Peyer's patch (tissue), 4 donors: ENCODE data around the gene MAPK8. TPM values are rescaled to one million over a fixed set of nuclear protein-coding genes. Genes with fewer than 3 reads are reported as not detected.
A peak's percentile ranks its signal among the peaks of the same experiment; 100 is the strongest.

Experiments used
- DNase-seq, 3 donors: peaks; one replicate each; pipeline ENCODE4 v3.0.0-alpha.2; 2017 to 2019
- H3K27ac ChIP-seq, 4 donors: fragments of 200-600 bp; sonication (generic); one replicate each; pipeline ENCODE4 v1.5.1; 2016 to 2019
- H3K27me3 ChIP-seq, 2 donors: fragments of 200-600 bp; sonication (generic); one replicate each; pipeline ENCODE4 v1.5.1; 2019
- H3K36me3 ChIP-seq, 3 donors: fragments of 200-600 bp; sonication (generic); one replicate each; pipeline ENCODE4 v1.5.1; 2016 to 2019
- H3K4me1 ChIP-seq, 4 donors: fragments of 200-600 bp; sonication (generic); one replicate each; pipeline ENCODE4 v1.5.1; 2016 to 2019
- H3K4me3 ChIP-seq, 4 donors: fragments of 200-600 bp; sonication (generic); 1 replicate in 3 of 4; 2 replicates in 1 of 4; pipeline ENCODE4 v1.5.1; 2016 to 2019; ENCODE audit warnings: mild to moderate bottlenecking in 1 of 4
- H3K9me3 ChIP-seq, 4 donors: fragments of 200-600 bp; sonication (generic); one replicate each; pipeline ENCODE4 v1.5.1; 2016 to 2019; ENCODE audit warnings: mild to moderate bottlenecking in 1 of 4
- POLR2A ChIP-seq, 2 donors: fragments of 450-650 bp; IDR thresholded peaks; one replicate each; pipeline ENCODE4 v1.5.1; 2017; ENCODE audit warnings: antibody characterized with exemption in 2 of 2, mild to moderate bottlenecking in 2 of 2, moderate library complexity in 2 of 2
- total RNA-seq, 4 donors: library from RNA; depleted of rRNA; stranded (reverse); fragments of >200 nt; gene quantifications; one replicate each; pipeline ENCODE4 v1.1.0, GENCODE V29; 2016
- TF ChIP-seq, protein P1 (sequence below), 6 experiments: fragments of 450-650 bp in 4 of 6; fragments of 200-600 bp in 2 of 6; sonication (generic) in 1 of 6; IDR thresholded peaks; one replicate each; pipeline ENCODE4 v1.5.1; 2017 to 2019; ENCODE audit warnings: antibody characterized with exemption in 6 of 6, mild to moderate bottlenecking in 3 of 6, moderate library complexity in 1 of 6

The MAPK8 gene
- total RNA-seq, 4 donors from 2014 or later, result 59.9 to 89.0 (median 67.6) TPM

DNA sequence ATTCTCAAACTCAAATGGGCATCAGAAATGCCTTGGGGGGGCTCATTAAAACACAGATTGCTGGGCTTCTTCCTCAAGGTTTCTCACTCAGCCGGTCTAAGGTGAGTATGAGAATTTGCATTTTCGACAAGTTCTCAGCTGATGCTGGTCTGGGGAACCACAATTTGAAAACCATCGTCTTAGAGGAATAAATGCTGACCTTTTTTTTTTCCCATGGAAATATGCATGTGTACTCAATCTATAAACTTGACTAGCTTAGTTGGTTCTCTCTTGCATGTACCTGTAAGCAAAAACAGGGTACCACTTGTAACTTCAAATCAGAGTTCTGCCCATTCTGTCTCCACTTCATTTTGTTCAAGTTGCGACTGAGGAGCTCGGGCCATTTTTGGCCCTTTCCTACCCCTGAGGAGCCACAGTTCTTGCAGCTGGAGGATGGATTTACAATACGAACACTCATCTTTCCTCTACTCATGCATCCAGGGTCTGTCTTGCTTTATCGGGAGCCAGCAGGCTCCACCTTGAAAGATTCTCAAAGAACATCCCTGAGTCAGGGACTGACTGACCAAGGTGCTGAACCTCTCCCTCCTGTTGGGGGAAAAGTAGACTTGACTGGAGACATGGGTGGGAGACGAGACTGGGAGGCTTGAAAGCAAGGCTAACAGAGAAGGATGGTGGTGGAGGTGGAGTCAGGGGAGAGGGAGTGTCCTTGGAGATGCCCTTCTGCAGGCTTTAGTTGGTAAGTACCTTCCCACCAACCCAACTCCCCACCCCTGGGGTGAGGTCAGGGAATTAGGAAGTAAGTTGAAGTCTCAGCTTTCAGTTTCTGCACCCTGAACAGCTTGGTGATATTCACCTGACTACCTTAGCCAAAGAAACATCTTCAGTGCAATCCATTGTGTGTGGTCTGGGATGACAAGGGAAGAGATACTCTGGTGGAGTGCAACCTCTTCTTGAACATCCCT, 3.7 kb upstream of the MAPK8 start:
- Histone ChIP-seq H3K36me3 (no peaks in the 10 kb centered on the region), H3K4me3 (no peak overlapping the region), H3K4me1 (peaks cover 0 to 3% (median 1%) of the 10 kb centered on the region in 4 donors), H3K27ac (no peak overlapping the region), H3K9me3 (no peaks in the 10 kb centered on the region), H3K27me3 (no peaks in the 10 kb centered on the region)
- DNase-seq, result no peak
- no peak for TF ChIP-seq POLR2A (IDR thresholded peaks at IDR 0.05)
- TF ChIP-seq, protein P1, sequence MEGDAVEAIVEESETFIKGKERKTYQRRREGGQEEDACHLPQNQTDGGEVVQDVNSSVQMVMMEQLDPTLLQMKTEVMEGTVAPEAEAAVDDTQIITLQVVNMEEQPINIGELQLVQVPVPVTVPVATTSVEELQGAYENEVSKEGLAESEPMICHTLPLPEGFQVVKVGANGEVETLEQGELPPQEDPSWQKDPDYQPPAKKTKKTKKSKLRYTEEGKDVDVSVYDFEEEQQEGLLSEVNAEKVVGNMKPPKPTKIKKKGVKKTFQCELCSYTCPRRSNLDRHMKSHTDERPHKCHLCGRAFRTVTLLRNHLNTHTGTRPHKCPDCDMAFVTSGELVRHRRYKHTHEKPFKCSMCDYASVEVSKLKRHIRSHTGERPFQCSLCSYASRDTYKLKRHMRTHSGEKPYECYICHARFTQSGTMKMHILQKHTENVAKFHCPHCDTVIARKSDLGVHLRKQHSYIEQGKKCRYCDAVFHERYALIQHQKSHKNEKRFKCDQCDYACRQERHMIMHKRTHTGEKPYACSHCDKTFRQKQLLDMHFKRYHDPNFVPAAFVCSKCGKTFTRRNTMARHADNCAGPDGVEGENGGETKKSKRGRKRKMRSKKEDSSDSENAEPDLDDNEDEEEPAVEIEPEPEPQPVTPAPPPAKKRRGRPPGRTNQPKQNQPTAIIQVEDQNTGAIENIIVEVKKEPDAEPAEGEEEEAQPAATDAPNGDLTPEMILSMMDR (IDR thresholded peaks at IDR 0.05), result no peak

DNA sequence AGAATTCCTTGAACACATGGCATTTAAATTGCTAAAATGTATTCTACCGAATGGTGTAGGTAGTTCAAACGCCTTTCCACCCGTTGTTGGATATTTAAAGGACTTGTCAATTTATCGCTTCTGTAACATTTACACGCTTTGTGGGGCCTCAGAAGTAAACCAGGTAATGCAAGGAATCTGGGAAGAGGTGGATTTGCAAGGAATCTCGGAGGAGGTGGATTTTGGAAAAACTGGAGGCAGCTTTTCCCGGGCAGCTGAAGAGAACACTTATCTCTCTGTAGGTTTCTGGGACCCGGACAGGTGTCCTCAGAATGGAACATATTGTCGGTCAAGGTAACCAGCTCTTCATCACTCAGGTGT, 592 bp upstream of the MAPK8 start:
- H3K4me1 ChIP-seq, result peaks cover 0 to 8% (median 3%) of the 10 kb centered on the region in 4 donors
- no peaks in the 10 kb centered on the region for H3K27me3 ChIP-seq
- H3K4me3 ChIP-seq, result peak overlapping the region; percentile 93 to 100 (median 98)
- DNase-seq, result no peak
- H3K36me3 ChIP-seq, result no peaks in the 10 kb centered on the region
- no peaks in the 10 kb centered on the region for H3K9me3 ChIP-seq
- TF ChIP-seq, protein P1 (IDR thresholded peaks at IDR 0.05), result peak in 1 of 6 experiments; percentile 16
- peak in 1 of 2 donors; percentile 10 for TF ChIP-seq POLR2A (IDR thresholded peaks at IDR 0.05)
- H3K27ac ChIP-seq, result peak overlapping the region; percentile 98 to 99 (median 99)

DNA sequence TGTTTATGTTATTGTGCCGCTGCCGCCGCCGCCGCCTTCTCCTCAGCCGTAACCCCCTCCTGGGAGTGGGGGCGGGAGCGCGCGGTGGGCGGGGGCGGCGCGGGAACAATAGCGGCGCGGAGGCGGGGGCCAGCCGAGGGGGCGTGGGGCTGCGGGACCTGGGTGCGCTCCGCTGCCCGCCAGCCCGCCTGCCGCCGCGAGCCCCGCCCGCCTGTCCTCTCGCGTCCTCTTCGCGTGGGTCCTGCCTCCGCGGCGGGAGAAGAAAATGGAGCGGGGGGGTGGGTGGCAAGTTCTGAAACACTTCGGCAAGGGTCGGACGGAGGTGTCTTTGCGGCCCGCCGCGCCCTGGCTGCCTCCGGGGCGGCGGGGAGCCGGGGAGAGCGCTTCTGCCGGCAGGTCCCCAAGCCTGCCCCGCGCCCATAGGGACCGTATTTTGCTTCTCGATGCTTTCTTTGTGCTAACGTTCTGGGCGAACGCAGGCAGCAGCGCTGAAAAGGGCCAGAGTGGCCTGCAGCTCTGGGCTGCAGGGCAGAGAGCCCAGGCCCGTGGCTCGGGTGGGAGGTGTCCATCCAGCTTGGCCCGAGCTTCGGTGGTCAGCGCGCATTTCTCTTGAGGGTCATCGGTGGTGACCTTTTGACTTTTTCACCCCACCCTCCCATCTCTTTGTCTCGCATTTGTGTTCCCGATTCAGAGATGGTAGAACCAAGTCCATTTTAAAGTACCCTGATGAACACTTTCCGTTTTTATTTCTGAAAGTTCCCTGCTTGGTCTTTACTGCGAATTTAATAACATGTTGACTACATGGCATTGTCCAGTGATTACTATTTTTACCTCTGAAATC, 613 bp downstream of the MAPK8 start:
- H3K4me1 ChIP-seq, result peaks cover 0 to 8% (median 3%) of the 10 kb centered on the region in 4 donors
- no peaks in the 10 kb centered on the region for H3K9me3 ChIP-seq
- H3K27ac ChIP-seq, result peak overlapping the region; percentile 98 to 99 (median 99)
- peak overlapping the region; percentile 93 to 100 (median 98) for H3K4me3 ChIP-seq
- no peaks in the 10 kb centered on the region for H3K27me3 ChIP-seq
- no peak for TF ChIP-seq POLR2A (IDR thresholded peaks at IDR 0.05)
- TF ChIP-seq, protein P1 (IDR thresholded peaks at IDR 0.05), result no peak
- DNase-seq, result peak in 2 of 3 donors; percentile 63 to 79
- H3K36me3 ChIP-seq, result no peaks in the 10 kb centered on the region

DNA sequence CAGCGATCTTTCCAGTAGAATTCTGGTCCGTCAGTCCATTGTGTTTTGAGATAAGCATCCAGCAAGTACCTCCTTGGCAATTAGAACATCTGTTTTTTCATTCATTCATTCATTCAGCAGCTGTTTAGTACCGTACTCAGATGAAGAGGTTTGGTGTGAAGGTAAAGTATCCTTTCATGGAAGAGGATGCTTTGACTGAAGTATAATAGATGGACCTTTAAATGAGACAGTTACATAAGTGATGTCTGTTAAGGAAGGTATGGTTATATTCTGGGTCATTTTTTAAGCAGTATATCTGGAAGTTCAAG, 1.2 kb downstream of the MAPK8 start:
- no peaks in the 10 kb centered on the region for H3K27me3 ChIP-seq
- H3K27ac ChIP-seq, result peak overlapping the region in 1 of 4 donors; percentile 98
- H3K4me3 ChIP-seq, result peak overlapping the region in 3 of 4 donors; percentile 93 to 100 (median 96)
- no peaks in the 10 kb centered on the region for H3K9me3 ChIP-seq
- TF ChIP-seq, protein P1 (IDR thresholded peaks at IDR 0.05), result no peak
- TF ChIP-seq POLR2A (IDR thresholded peaks at IDR 0.05), result no peak
- H3K36me3 ChIP-seq, result no peaks in the 10 kb centered on the region
- DNase-seq, result no peak
- H3K4me1 ChIP-seq, result peaks cover 0 to 8% (median 3%) of the 10 kb centered on the region in 4 donors

DNA sequence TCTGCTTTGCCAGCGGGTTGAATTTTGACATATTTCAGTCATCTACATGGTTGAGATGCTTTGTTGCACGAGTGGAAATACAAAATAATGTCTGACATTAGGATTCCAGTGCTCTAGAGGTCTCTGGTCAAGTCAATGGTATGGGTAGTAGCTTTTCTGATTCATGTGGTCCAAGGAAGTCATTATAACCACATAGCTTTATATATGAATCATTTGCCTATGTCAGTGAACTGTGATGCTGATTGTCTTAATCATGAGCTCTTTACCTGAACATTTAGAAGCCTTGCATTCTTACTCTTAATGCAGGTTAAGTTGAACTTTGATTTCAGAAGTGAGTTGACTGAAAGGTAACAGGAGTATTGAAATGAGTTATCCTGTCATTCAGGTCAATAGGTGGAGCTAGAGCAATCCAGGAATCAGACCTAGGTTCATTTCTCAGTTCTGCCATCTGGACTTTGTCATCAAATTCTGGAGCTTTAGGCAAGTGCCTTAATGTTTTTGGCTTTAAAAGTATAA, 3.3 kb downstream of the MAPK8 start:
- Histone ChIP-seq H3K36me3 (no peaks in the 10 kb centered on the region), H3K4me3 (no peak overlapping the region), H3K27me3 (no peaks in the 10 kb centered on the region), H3K4me1 (peaks cover 0 to 8% (median 3%) of the 10 kb centered on the region in 4 donors), H3K9me3 (no peaks in the 10 kb centered on the region), H3K27ac (peak overlapping the region in 2 of 4 donors; percentile 5 to 82)
- no peak for DNase-seq
- TF ChIP-seq POLR2A (IDR thresholded peaks at IDR 0.05), result no peak
- TF ChIP-seq, protein P1 (IDR thresholded peaks at IDR 0.05), result peak in 4 of 6 experiments; percentile 19 to 56 (median 49)
